Measurements from ENCODE around the gene MYLIP. TPM values are rescaled to one million over a fixed set of nuclear protein-coding genes. Genes with fewer than 3 reads are reported as not detected.

Gene MYLIP
- polyA plus RNA-seq, 3 donors = 19.9 to 84.0 (median 28.0) TPM

GRCh38 chr6:16134430-16134829 lies 5.5 kb downstream of the MYLIP start:
- intact Hi-C loops (cut with micrococcal nuclease) = loop anchor here in 1 of 2 donors (10.0 kb wide), 2 partner anchors 230 to 260 kb away; no protein-coding TSS in a partner anchor
- no peak overlapping the region for H3K4me3 ChIP-seq (replicated peaks in 1 of 3; ENCODE audit: low read depth in 2 of 3, low read length in 3 of 3)
- no peak for TF ChIP-seq CTCF (IDR thresholded peaks at IDR 0.05)
- peaks cover 100% of the 10 kb centered on the region for H3K79me2 ChIP-seq (ENCODE audit: insufficient read depth, low read length)
- no peaks in the 10 kb centered on the region for H3K27me3 Mint-ChIP-seq (ENCODE audit: low read depth in 3 of 3)
- WGBS (ENCODE audit: insufficient coverage) = no CpG with 5 or more reads among the region's 1 CpG
- no peak overlapping the region for H3K9ac ChIP-seq (ENCODE audit: insufficient read depth, low read length, poor library complexity, severe bottlenecking)
- peaks cover 48 to 52% of the 10 kb centered on the region in 2 donors for H3K36me3 Mint-ChIP-seq
- no peak overlapping the region for H3K27ac ChIP-seq (ENCODE audit: low read depth in 1 of 2, low read length in 2 of 2)
- H4K20me1 ChIP-seq (ENCODE audit: insufficient read depth, low read length) = peaks cover 98% of the 10 kb centered on the region
- H3K27me3 ChIP-seq (ENCODE audit: control insufficient read depth in 2 of 2, insufficient read depth in 2 of 2, low read length in 2 of 2) = no peaks in the 10 kb centered on the region
- peaks cover 7 to 43% of the 10 kb centered on the region in 2 donors for H3K36me3 ChIP-seq (replicated peaks in 1 of 2; ENCODE audit: control insufficient read depth in 1 of 2, insufficient read depth in 2 of 2, low read length in 2 of 2)
- no peak for DNase-seq
- no peak overlapping the region for H3K4me3 Mint-ChIP-seq
- peak overlapping the region in 4 of 7 donors; percentile 13 to 38 (median 26) for H3K27ac Mint-ChIP-seq
- peaks cover 60% of the 10 kb centered on the region for H3K4me1 Mint-ChIP-seq
- no peak overlapping the region for H2AFZ ChIP-seq (ENCODE audit: insufficient read depth, low read depth, low read length, poor library complexity, severe bottlenecking)
- no peaks in the 10 kb centered on the region for H3K9me3 ChIP-seq (replicated peaks in 1 of 2; ENCODE audit: control insufficient read depth in 1 of 2, insufficient read depth in 1 of 2, low read length in 2 of 2)
- H3K4me2 ChIP-seq (replicated peaks; ENCODE audit: extremely low read depth, low read length, poor library complexity, severe bottlenecking) = no peak overlapping the region
- H3K9me3 Mint-ChIP-seq = no peaks in the 10 kb centered on the region
- peaks cover 35 to 74% of the 10 kb centered on the region in 2 donors for H3K4me1 ChIP-seq (ENCODE audit: control insufficient read depth in 1 of 2, insufficient read depth in 2 of 2, low read length in 2 of 2)

GRCh38 chr6:16135066-16135465 lies 6.2 kb downstream of the MYLIP start:
- H3K27ac ChIP-seq (ENCODE audit: low read depth in 1 of 2, low read length in 2 of 2) = peak overlapping the region in 1 of 2 donors; percentile 37
- H4K20me1 ChIP-seq (ENCODE audit: insufficient read depth, low read length) = peaks cover 98% of the 10 kb centered on the region
- peaks cover 35 to 69% of the 10 kb centered on the region in 2 donors for H3K4me1 ChIP-seq (ENCODE audit: control insufficient read depth in 1 of 2, insufficient read depth in 2 of 2, low read length in 2 of 2)
- no peak overlapping the region for H3K4me2 ChIP-seq (replicated peaks; ENCODE audit: extremely low read depth, low read length, poor library complexity, severe bottlenecking)
- no peaks in the 10 kb centered on the region for H3K9me3 Mint-ChIP-seq
- H3K9ac ChIP-seq (ENCODE audit: insufficient read depth, low read length, poor library complexity, severe bottlenecking) = no peak overlapping the region
- H3K27me3 ChIP-seq (ENCODE audit: control insufficient read depth in 2 of 2, insufficient read depth in 2 of 2, low read length in 2 of 2) = no peaks in the 10 kb centered on the region
- peaks cover 10 to 50% of the 10 kb centered on the region in 2 donors for H3K36me3 ChIP-seq (replicated peaks in 1 of 2; ENCODE audit: control insufficient read depth in 1 of 2, insufficient read depth in 2 of 2, low read length in 2 of 2)
- peaks cover 50 to 55% of the 10 kb centered on the region in 2 donors for H3K36me3 Mint-ChIP-seq
- no peak for DNase-seq
- peaks cover 100% of the 10 kb centered on the region for H3K79me2 ChIP-seq (ENCODE audit: insufficient read depth, low read length)
- H3K27me3 Mint-ChIP-seq (ENCODE audit: low read depth in 3 of 3) = no peaks in the 10 kb centered on the region
- H3K4me3 ChIP-seq (replicated peaks in 1 of 3; ENCODE audit: low read depth in 2 of 3, low read length in 3 of 3) = no peak overlapping the region
- intact Hi-C loops (cut with micrococcal nuclease) = loop anchor here in 1 of 2 donors (10.0 kb wide), 2 partner anchors 230 to 260 kb away; no protein-coding TSS in a partner anchor
- no peaks in the 10 kb centered on the region for H3K9me3 ChIP-seq (replicated peaks in 1 of 2; ENCODE audit: control insufficient read depth in 1 of 2, insufficient read depth in 1 of 2, low read length in 2 of 2)
- H3K4me3 Mint-ChIP-seq = no peak overlapping the region
- TF ChIP-seq CTCF (IDR thresholded peaks at IDR 0.05) = no peak
- peak overlapping the region in 6 of 7 donors; percentile 4 to 87 (median 60) for H3K27ac Mint-ChIP-seq
- peaks cover 60% of the 10 kb centered on the region for H3K4me1 Mint-ChIP-seq
- no peak overlapping the region for H2AFZ ChIP-seq (ENCODE audit: insufficient read depth, low read depth, low read length, poor library complexity, severe bottlenecking)
